GM10847 (cell line): ENCODE results near the gene TUBGCP2.

Source experiments
- POLR2A ChIP-seq: IDR thresholded peaks from 2 replicates; pipeline ENCODE4 v1.6.1; 2011; ENCODE audit not compliant: insufficient read length; ENCODE audit errors: extremely low read depth

Gene TUBGCP2

GRCh38 chr10:133308421-133309099, at the start of gene TUBGCP2, which contains the start of gene ZNF511:
Gene TUBGCP2, minus strand, starts transcription at chr10:133308872. Its CDS starts 5,931 bp downstream, at chr10:133302941.
Gene ZNF511, plus strand, starts transcription at chr10:133308914. Its CDS starts 30 bp downstream, at chr10:133308944.
- TF ChIP-seq POLR2A: peak; percentile 74

GRCh38 chr10:133357285-133358161, 48.9 kb upstream of the TUBGCP2 start, which contains the start of gene FUOM:
Gene FUOM, minus strand, starts transcription at chr10:133358019. Its CDS starts 12 bp downstream, at chr10:133358007.
- peak; percentile 69 for TF ChIP-seq POLR2A

- TF ChIP-seq POLR2A: no peak
Observed at GRCh38 chr10:133356549-133357284, 48.0 kb upstream of the TUBGCP2 start.

- TF ChIP-seq POLR2A: no peak
Observed at GRCh38 chr10:133355991-133356390, 47.3 kb upstream of the TUBGCP2 start.

GRCh38 chr10:133355266-133355665, 46.6 kb upstream of the TUBGCP2 start:
- no peak for TF ChIP-seq POLR2A

GRCh38 chr10:133354672-133355240, 46.1 kb upstream of the TUBGCP2 start:
- TF ChIP-seq POLR2A: no peak

- TF ChIP-seq POLR2A: no peak
Observed at GRCh38 chr10:133353988-133354605, 45.4 kb upstream of the TUBGCP2 start.

- no peak for TF ChIP-seq POLR2A
Observed at GRCh38 chr10:133353202-133353959, 44.7 kb upstream of the TUBGCP2 start.

- TF ChIP-seq POLR2A: no peak
Observed at GRCh38 chr10:133351408-133352318, 43.0 kb upstream of the TUBGCP2 start.

- TF ChIP-seq POLR2A: no peak
Observed at GRCh38 chr10:133350950-133351329, 42.3 kb upstream of the TUBGCP2 start.

GRCh38 chr10:133350283-133350949, 41.7 kb upstream of the TUBGCP2 start:
- TF ChIP-seq POLR2A: no peak

GRCh38 chr10:133349577-133350011, 40.9 kb upstream of the TUBGCP2 start:
- TF ChIP-seq POLR2A: no peak
